Tibial nerve (tissue), 4 donors: ENCODE results near the gene CDC42EP3. TPM values are rescaled to one million over a fixed set of nuclear protein-coding genes. Genes with fewer than 3 reads are reported as not detected.

Experiments used
- DNase-seq, 2 donors: peaks; one replicate each; pipeline ENCODE4 v3.0.0-alpha.2; 2019; ENCODE audit warnings: low spot score in 2 of 2
- H3K27ac ChIP-seq, 4 donors: fragments of 200-600 bp; sonication (generic) in 3 of 4; one replicate each; pipeline ENCODE4 v1.5.1; 2017 to 2019; ENCODE audit warnings: mild to moderate bottlenecking in 1 of 4
- H3K27me3 ChIP-seq, 2 donors: fragments of 200-600 bp; sonication (generic) in 1 of 2; one replicate each; pipeline versions ENCODE4 v1.5.1 to v1.6.0; 2017 to 2019
- H3K36me3 ChIP-seq, 3 donors: fragments of 200-600 bp; sonication (generic); one replicate each; pipeline ENCODE4 v1.5.1; 2018 to 2019
- H3K4me1 ChIP-seq, 4 donors: fragments of 200-600 bp; sonication (generic) in 3 of 4; one replicate each; pipeline ENCODE4 v1.5.1; 2017 to 2019
- H3K4me3 ChIP-seq, 4 donors: fragments of 200-600 bp; sonication (generic) in 3 of 4; one replicate each; pipeline ENCODE4 v1.5.1; 2017 to 2019; ENCODE audit warnings: mild to moderate bottlenecking in 1 of 4, moderate library complexity in 1 of 4
- H3K9me3 ChIP-seq, 4 donors: fragments of 200-600 bp; sonication (generic) in 3 of 4; one replicate each; pipeline ENCODE4 v1.5.1; 2017 to 2019
- CTCF ChIP-seq, 5 experiments: fragments of 200-600 bp in 3 of 5; fragments of 450-650 bp in 2 of 5; sonication (generic) in 3 of 5; IDR thresholded peaks; one replicate each; pipeline ENCODE4 v1.5.1; 2016 to 2019; ENCODE audit warnings: antibody characterized with exemption in 5 of 5, mild to moderate bottlenecking in 3 of 5, moderate library complexity in 2 of 5
- EP300 ChIP-seq, 2 donors: sonication (generic); formaldehyde crosslinking; IDR thresholded peaks; one replicate each; pipeline ENCODE4 v1.6.1; 2017; ENCODE audit warnings: antibody characterized with exemption in 2 of 2, mild to moderate bottlenecking in 1 of 2
- POLR2A ChIP-seq, 2 donors: fragments of 450-650 bp; IDR thresholded peaks; one replicate each; pipeline ENCODE4 v1.6.1; 2017; ENCODE audit warnings: antibody characterized with exemption in 2 of 2, mild to moderate bottlenecking in 2 of 2, moderate library complexity in 2 of 2
- WGBS, 2 donors: methylation state at CpG; one replicate each; pipeline ENCODE4 v1.1.5; 2018; 5-methylcytosine and 5-hydroxymethylcytosine counted together
- total RNA-seq, 4 donors: library from RNA; depleted of rRNA; stranded (reverse); fragments of >200 nt; gene quantifications; one replicate each; pipeline ENCODE4 v1.1.0, GENCODE V29; 2016

The CDC42EP3 gene
- total RNA-seq, 4 donors from 2014 or later: 31.8 to 58.6 (median 40.2) TPM

DNA sequence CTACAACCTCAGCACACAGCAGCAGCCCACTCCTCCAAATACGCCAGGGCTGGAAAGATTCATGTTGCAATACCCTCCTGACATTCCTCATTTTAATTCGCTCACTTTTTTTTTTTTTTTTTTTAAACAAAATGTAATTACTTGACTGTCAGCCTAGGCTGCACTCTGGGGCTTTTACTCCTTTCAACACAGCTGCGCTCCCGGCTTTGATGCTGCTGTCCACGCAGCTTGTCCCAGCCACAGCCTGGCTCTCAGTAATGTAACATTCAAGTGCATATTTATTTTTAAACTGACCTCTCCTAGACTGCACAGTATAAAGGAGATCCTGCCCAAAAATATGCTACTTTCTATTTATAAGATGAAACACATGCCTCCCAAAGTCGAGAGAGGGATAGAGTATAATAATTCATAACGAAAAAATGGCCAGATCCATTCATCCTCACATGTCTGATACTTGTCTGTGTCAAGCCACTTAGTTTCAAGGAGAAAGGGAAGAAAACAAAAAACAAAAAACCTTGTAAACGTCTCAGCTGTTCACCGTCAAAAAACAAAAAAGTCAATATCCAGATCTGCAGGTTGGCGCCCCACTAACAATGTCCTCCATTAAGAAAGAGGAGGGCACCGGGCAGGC, 949 bp downstream of the CDC42EP3 start:
- Histone ChIP-seq H3K4me3 (peak overlapping the region; percentile 51 to 97 (median 84)), H3K36me3 (no peaks in the 10 kb centered on the region), H3K27me3 (no peaks in the 10 kb centered on the region), H3K9me3 (no peaks in the 10 kb centered on the region), H3K27ac (peak overlapping the region; percentile 74 to 95 (median 89)), H3K4me1 (peaks cover 0 to 57% (median 6%) of the 10 kb centered on the region in 4 donors)
- TF ChIP-seq POLR2A (IDR thresholded peaks at IDR 0.05): no peak
- no peak for TF ChIP-seq EP300 (IDR thresholded peaks at IDR 0.05)
- TF ChIP-seq CTCF (IDR thresholded peaks at IDR 0.05): no peak
- 14% methylated on average over 11 of the region's 11 CpGs for WGBS, 2 donors
- DNase-seq: no peak

DNA sequence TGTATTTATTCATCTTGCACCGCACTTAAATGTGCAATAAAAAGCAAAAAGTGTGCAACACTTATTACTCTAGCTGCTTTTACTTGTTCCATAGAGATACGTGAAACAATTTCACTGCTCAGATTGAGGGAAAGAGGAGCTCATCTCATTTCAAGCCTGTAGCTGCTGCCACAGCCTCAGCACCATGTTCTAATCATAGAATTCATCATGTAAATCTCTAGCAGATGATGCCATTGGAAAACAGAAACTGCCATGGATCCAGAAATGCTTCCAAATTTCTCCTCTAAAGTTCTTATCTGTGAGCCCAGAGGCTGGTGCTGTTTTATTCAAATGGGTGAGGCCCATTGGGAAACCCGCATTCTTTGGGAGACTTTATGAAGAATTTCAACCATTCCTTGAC, 2.0 kb downstream of the CDC42EP3 start:
- H3K27me3 ChIP-seq: no peaks in the 10 kb centered on the region
- peak overlapping the region; percentile 51 to 97 (median 84) for H3K4me3 ChIP-seq
- no peaks in the 10 kb centered on the region for H3K36me3 ChIP-seq
- DNase-seq: no peak
- 68 to 73% methylated on average over 3 of the region's 3 CpGs for WGBS, 2 donors
- no peaks in the 10 kb centered on the region for H3K9me3 ChIP-seq
- TF ChIP-seq POLR2A (IDR thresholded peaks at IDR 0.05) (no peak), CTCF (IDR thresholded peaks at IDR 0.05) (no peak), EP300 (IDR thresholded peaks at IDR 0.05) (no peak)
- peaks cover 0 to 67% (median 11%) of the 10 kb centered on the region in 4 donors for H3K4me1 ChIP-seq
- H3K27ac ChIP-seq: peak overlapping the region in 3 of 4 donors; percentile 1 to 95 (median 92)

DNA sequence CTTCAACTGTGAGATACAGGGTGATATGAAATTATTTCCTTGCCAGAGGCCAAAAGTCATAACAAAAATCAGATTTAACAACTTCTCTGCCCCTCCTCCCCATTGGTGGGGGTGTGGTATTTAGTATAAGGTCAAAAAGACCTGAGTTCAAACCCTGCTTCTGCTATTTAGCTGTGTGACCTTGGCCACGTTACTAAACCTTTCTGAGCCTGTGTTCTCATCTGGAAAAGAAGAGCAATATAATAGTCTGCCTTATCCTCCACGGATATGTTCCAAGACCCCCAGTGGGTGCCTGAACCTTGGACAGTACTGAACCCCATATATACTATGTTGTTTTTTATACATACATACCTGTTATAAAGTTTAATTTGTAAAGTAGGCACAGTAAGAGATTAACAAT, 3.7 kb downstream of the CDC42EP3 start:
- DNase-seq: no peak
- peaks cover 0 to 67% (median 15%) of the 10 kb centered on the region in 4 donors for H3K4me1 ChIP-seq
- H3K27ac ChIP-seq: peak overlapping the region in 1 of 4 donors; percentile 92
- TF ChIP-seq CTCF (IDR thresholded peaks at IDR 0.05) (no peak), POLR2A (IDR thresholded peaks at IDR 0.05) (no peak), EP300 (IDR thresholded peaks at IDR 0.05) (no peak)
- WGBS, 2 donors: 88 to 89% methylated on average over 2 of the region's 2 CpGs
- H3K36me3 ChIP-seq: peaks cover 0 to 9% (median 0%) of the 10 kb centered on the region in 3 donors
- H3K9me3 ChIP-seq: no peaks in the 10 kb centered on the region
- no peaks in the 10 kb centered on the region for H3K27me3 ChIP-seq
- peak overlapping the region in 1 of 4 donors; percentile 82 for H3K4me3 ChIP-seq

GRCh38 chr2:37666772-37667171, 4.7 kb downstream of the CDC42EP3 start:
- no peak for DNase-seq
- H3K4me3 ChIP-seq: peak overlapping the region in 1 of 4 donors; percentile 14
- no peaks in the 10 kb centered on the region for H3K9me3 ChIP-seq
- no peaks in the 10 kb centered on the region for H3K27me3 ChIP-seq
- peaks cover 0 to 64% (median 15%) of the 10 kb centered on the region in 4 donors for H3K4me1 ChIP-seq
- WGBS, 2 donors: 56 to 86% methylated on average over 2 of the region's 2 CpGs
- TF ChIP-seq CTCF (IDR thresholded peaks at IDR 0.05): no peak
- no peak for TF ChIP-seq EP300 (IDR thresholded peaks at IDR 0.05)
- no peak for TF ChIP-seq POLR2A (IDR thresholded peaks at IDR 0.05)
- H3K36me3 ChIP-seq: peaks cover 0 to 9% (median 0%) of the 10 kb centered on the region in 3 donors
- H3K27ac ChIP-seq: peak overlapping the region in 1 of 4 donors; percentile 26

GRCh38 chr2:37665604-37666362, 5.7 kb downstream of the CDC42EP3 start:
- WGBS, 2 donors: 76 to 77% methylated on average over 11 of the region's 11 CpGs
- Histone ChIP-seq H3K27me3 (no peaks in the 10 kb centered on the region), H3K4me1 (peaks cover 0 to 64% (median 17%) of the 10 kb centered on the region in 4 donors), H3K9me3 (no peaks in the 10 kb centered on the region), H3K27ac (peak overlapping the region in 1 of 4 donors; percentile 22), H3K4me3 (no peak overlapping the region), H3K36me3 (peaks cover 0 to 9% (median 0%) of the 10 kb centered on the region in 3 donors)
- no peak for DNase-seq
- TF ChIP-seq POLR2A (IDR thresholded peaks at IDR 0.05) (no peak), EP300 (IDR thresholded peaks at IDR 0.05) (no peak), CTCF (IDR thresholded peaks at IDR 0.05) (no peak)
